ENCODE results near the gene RNMT. TPM values are rescaled to one million over a fixed set of nuclear protein-coding genes. Genes with fewer than 3 reads are reported as not detected.

Gene RNMT
- total and polyA plus RNA-seq, 4 donors: 6.1 to 30.2 (median 17.0) TPM

DNA sequence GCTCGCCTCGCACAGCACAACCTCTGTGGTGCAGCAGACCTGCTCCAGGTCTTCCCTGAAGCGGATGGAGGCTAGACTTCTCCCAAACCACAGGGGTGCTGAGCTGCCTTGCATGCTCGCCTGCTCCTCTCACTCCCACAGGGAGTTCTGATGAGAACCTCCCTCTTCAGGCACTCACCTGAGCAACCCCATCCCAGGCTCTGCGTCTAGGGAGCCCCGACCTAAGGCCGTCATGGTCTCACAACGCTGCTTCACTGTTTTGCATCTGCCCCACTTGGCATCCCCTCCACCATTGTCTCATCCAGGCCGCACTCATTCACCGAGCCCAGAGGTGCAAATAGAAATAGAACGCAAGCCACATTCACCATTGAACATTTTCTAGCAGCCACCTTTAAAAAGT is 72.9 kb downstream of the RNMT start:
- no peaks in the 10 kb centered on the region for H3K27me3 ChIP-seq (ENCODE audit: control insufficient read depth in 1 of 2, insufficient read depth in 2 of 2, low read length in 1 of 2)
- intact Hi-C loops (cut with DNase I): no loop called here

GRCh38 chr18:13800505-13801259 is 74.2 kb downstream of the RNMT start:
- intact Hi-C loops (cut with DNase I): loop anchor here in 1 of 2 donors (10.0 kb wide), 1 partner anchor 236 kb away; no protein-coding TSS in a partner anchor
- no peaks in the 10 kb centered on the region for H3K36me3 ChIP-seq (ENCODE audit: control insufficient read depth in 1 of 2, insufficient read depth in 2 of 2, low read length in 1 of 2)
- no peaks in the 10 kb centered on the region for H3K9me3 ChIP-seq (ENCODE audit: control insufficient read depth, low read length)
- H3K4me3 ChIP-seq (ENCODE audit: low read length in 2 of 2): peak overlapping the region; percentile 4 to 32
- WGBS, 2 donors: 11 to 13% methylated on average over 30 of the region's 30 CpGs
- DNase-seq (peak; percentile 76 to 87), ATAC-seq (ENCODE audit: low FRiP score) (peak; percentile 82)
- H3K27ac ChIP-seq (ENCODE audit: low read depth in 1 of 2, low read length in 2 of 2): no peak overlapping the region
- H3K4me1 ChIP-seq (ENCODE audit: control insufficient read depth in 1 of 2, insufficient read depth in 2 of 2, low read length in 2 of 2): no peaks in the 10 kb centered on the region
- no peaks in the 10 kb centered on the region for H3K27me3 ChIP-seq (ENCODE audit: control insufficient read depth in 1 of 2, insufficient read depth in 2 of 2, low read length in 1 of 2)

More for the DNA sequence above, 72.9 kb downstream of the RNMT start:
- Histone ChIP-seq H3K4me3 (ENCODE audit: low read length in 2 of 2) (no peak overlapping the region), H3K36me3 (ENCODE audit: control insufficient read depth in 1 of 2, insufficient read depth in 2 of 2, low read length in 1 of 2) (no peaks in the 10 kb centered on the region), H3K4me1 (ENCODE audit: control insufficient read depth in 1 of 2, insufficient read depth in 2 of 2, low read length in 2 of 2) (no peaks in the 10 kb centered on the region), H3K9me3 (ENCODE audit: control insufficient read depth, low read length) (no peaks in the 10 kb centered on the region), H3K27ac (ENCODE audit: low read depth in 1 of 2, low read length in 2 of 2) (no peak overlapping the region)
- DNase-seq (no peak), ATAC-seq (ENCODE audit: low FRiP score) (peak; percentile 30)
- 93 to 97% methylated on average over 11 of the region's 11 CpGs for WGBS, 2 donors

- H3K9me3 ChIP-seq (ENCODE audit: control insufficient read depth, low read length): no peaks in the 10 kb centered on the region
- no peak overlapping the region for H3K27ac ChIP-seq (ENCODE audit: low read depth in 1 of 2, low read length in 2 of 2)
- ATAC-seq (ENCODE audit: low FRiP score): no peak
- no peaks in the 10 kb centered on the region for H3K4me1 ChIP-seq (ENCODE audit: control insufficient read depth in 1 of 2, insufficient read depth in 2 of 2, low read length in 2 of 2)
- no peaks in the 10 kb centered on the region for H3K27me3 ChIP-seq (ENCODE audit: control insufficient read depth in 1 of 2, insufficient read depth in 2 of 2, low read length in 1 of 2)
- DNase-seq: no peak
- intact Hi-C loops (cut with DNase I): loop anchor here in 1 of 2 donors (10.0 kb wide), 1 partner anchor 236 kb away; no protein-coding TSS in a partner anchor
- WGBS, 2 donors: 5 to 6% methylated on average over 15 of the region's 15 CpGs
- H3K36me3 ChIP-seq (ENCODE audit: control insufficient read depth in 1 of 2, insufficient read depth in 2 of 2, low read length in 1 of 2): no peaks in the 10 kb centered on the region
- H3K4me3 ChIP-seq (ENCODE audit: low read length in 2 of 2): peak overlapping the region; percentile 4 to 32
Measured at GRCh38 chr18:13801260-13801601, 74.8 kb downstream of the RNMT start.

DNA sequence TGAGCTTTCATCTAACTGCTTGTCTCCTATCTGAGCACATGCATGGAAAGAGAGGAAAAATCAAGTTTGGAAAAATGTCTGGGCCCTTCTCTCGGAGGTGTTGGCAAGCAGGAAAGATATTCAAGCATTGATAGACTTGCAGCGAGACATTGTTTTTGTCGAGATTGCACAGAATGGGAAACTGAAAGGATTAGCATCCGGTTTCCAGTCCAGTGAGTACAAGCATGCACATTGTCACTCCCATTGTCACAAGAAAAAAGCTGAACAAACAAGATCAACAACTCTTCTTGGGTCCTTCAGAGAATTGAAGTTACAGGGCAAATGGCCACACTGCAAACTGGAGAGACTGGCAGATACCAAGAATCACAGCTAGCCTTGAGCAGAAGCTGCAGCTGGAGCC is 77.8 kb downstream of the RNMT start:
- Histone ChIP-seq H3K9me3 (ENCODE audit: control insufficient read depth, low read length) (no peaks in the 10 kb centered on the region), H3K36me3 (ENCODE audit: control insufficient read depth in 1 of 2, insufficient read depth in 2 of 2, low read length in 1 of 2) (no peaks in the 10 kb centered on the region), H3K27ac (ENCODE audit: low read depth in 1 of 2, low read length in 2 of 2) (no peak overlapping the region), H3K27me3 (ENCODE audit: control insufficient read depth in 1 of 2, insufficient read depth in 2 of 2, low read length in 1 of 2) (no peaks in the 10 kb centered on the region), H3K4me1 (ENCODE audit: control insufficient read depth in 1 of 2, insufficient read depth in 2 of 2, low read length in 2 of 2) (no peaks in the 10 kb centered on the region), H3K4me3 (ENCODE audit: low read length in 2 of 2) (no peak overlapping the region)
- intact Hi-C loops (cut with DNase I): loop anchor here in 1 of 2 donors (10.0 kb wide), 1 partner anchor 240 kb away; no protein-coding TSS in a partner anchor
- no peak for DNase-seq
- 72 to 80% methylated on average over 4 of the region's 4 CpGs for WGBS, 2 donors
- no peak for ATAC-seq (ENCODE audit: low FRiP score)

DNA sequence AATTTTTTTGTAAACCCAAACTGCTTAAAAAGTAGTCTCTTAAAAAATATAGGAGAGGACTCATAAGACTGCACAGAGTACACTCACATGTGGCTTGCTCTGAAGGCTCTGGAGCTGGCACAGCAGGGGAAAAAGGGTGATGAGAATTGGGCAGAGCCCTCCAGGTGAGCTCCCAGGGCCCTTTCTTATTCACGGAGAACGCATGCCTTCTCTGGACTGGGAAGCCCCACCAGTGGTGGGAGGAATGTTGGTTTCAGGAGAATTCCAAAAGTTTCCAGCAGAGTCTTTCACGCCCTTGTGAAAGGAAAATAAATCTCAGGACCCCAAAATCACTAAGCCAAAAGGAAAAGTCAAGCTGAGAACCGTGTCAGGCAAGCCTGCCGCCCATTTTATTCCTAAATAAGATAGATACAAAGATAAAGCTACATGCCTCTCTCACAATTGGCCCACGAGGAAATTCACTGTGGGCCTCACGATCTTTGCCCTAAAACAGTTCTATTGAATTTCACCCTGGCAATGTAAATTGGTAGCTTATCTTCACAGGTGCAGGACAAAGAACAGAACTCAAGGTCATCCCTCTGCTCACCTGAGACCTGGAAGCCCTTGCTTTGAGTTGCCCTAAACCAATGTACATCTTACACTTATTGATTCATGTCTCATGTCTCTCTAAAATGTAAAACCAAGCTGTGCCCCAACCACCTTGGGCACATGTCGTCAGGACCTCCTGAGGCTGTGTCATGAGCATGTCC is 82.0 kb downstream of the RNMT start:
- Histone ChIP-seq H3K27ac (ENCODE audit: low read depth in 1 of 2, low read length in 2 of 2) (no peak overlapping the region), H3K36me3 (ENCODE audit: control insufficient read depth in 1 of 2, insufficient read depth in 2 of 2, low read length in 1 of 2) (no peaks in the 10 kb centered on the region), H3K9me3 (ENCODE audit: control insufficient read depth, low read length) (no peaks in the 10 kb centered on the region), H3K27me3 (ENCODE audit: control insufficient read depth in 1 of 2, insufficient read depth in 2 of 2, low read length in 1 of 2) (no peaks in the 10 kb centered on the region), H3K4me3 (ENCODE audit: low read length in 2 of 2) (no peak overlapping the region), H3K4me1 (ENCODE audit: control insufficient read depth in 1 of 2, insufficient read depth in 2 of 2, low read length in 2 of 2) (no peaks in the 10 kb centered on the region)
- no peak for ATAC-seq (ENCODE audit: low FRiP score)
- no peak for DNase-seq
- intact Hi-C loops (cut with DNase I): loop anchor here in 1 of 2 donors (10.0 kb wide), 1 partner anchor 244 kb away; no protein-coding TSS in a partner anchor
- whole genome bisulfite sequencing, 2 donors: 59 to 66% methylated on average over 8 of the region's 8 CpGs

DNA sequence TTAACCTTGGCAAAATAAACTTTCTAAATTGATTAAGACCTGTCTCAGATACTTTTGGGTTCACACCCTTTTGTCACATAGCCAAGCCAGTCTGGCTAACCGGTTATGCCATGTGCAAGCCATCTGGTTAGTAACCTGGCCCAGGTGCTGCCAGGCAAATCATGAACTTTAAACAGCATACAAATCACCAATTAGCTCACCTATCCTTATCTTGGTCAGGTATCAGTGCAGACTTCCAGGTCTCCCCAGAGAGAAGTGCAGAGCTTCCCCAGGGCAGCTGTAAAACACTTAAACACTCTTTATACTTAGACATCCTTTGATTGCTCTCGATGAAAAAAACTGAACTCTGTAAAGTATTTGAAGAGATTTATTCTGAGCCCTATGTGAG is 82.6 kb downstream of the RNMT start:
- ATAC-seq (ENCODE audit: low FRiP score) (no peak), DNase-seq (no peak)
- Histone ChIP-seq H3K9me3 (ENCODE audit: control insufficient read depth, low read length) (no peaks in the 10 kb centered on the region), H3K4me3 (ENCODE audit: low read length in 2 of 2) (no peak overlapping the region), H3K36me3 (ENCODE audit: control insufficient read depth in 1 of 2, insufficient read depth in 2 of 2, low read length in 1 of 2) (no peaks in the 10 kb centered on the region), H3K4me1 (ENCODE audit: control insufficient read depth in 1 of 2, insufficient read depth in 2 of 2, low read length in 2 of 2) (no peaks in the 10 kb centered on the region), H3K27ac (ENCODE audit: low read depth in 1 of 2, low read length in 2 of 2) (no peak overlapping the region), H3K27me3 (ENCODE audit: control insufficient read depth in 1 of 2, insufficient read depth in 2 of 2, low read length in 1 of 2) (no peaks in the 10 kb centered on the region)
- WGBS, 2 donors: 83 to 90% methylated on average over 2 of the region's 2 CpGs
- intact Hi-C loops (cut with DNase I): loop anchor here in 1 of 2 donors (10.0 kb wide), 1 partner anchor 244 kb away; no protein-coding TSS in a partner anchor

DNA sequence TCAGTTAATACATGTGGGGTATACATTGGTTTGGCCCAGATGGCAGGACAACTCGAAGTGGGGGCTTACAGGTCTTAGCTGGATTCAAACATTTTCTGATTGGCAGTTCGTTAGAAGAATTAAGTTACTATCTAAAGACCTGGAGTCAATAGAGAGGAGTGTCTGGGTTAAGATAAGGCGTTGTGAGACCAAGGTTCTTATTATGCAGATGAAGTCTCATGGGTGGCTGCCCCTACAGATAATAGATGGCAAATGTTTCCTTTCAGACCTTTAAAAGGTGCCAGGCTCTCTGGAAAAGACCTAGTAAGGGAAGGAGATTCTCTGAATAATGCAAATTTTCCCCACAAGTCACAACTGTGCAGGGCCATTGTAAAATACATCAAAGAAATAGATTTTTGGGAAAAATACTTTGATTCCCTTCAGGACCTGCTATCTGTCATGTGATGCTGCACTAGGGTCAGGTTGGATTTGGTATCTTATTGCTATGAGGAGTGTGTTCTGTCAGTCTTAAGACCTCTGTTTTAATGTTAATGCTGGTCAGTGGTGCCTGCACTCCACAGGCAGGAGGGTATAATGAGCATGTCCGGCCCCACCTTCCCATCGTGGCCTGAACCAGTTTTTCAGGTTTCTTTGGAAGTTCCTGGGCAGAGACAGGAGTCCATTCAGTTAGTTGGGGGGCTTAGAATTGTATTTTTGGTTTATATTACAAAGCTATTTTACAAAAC is 83.2 kb downstream of the RNMT start:
- ATAC-seq (ENCODE audit: low FRiP score) (no peak), DNase-seq (no peak)
- H3K4me1 ChIP-seq (ENCODE audit: control insufficient read depth in 1 of 2, insufficient read depth in 2 of 2, low read length in 2 of 2): no peaks in the 10 kb centered on the region
- H3K9me3 ChIP-seq (ENCODE audit: control insufficient read depth, low read length): no peaks in the 10 kb centered on the region
- no peaks in the 10 kb centered on the region for H3K27me3 ChIP-seq (ENCODE audit: control insufficient read depth in 1 of 2, insufficient read depth in 2 of 2, low read length in 1 of 2)
- no peak overlapping the region for H3K4me3 ChIP-seq (ENCODE audit: low read length in 2 of 2)
- intact Hi-C loops (cut with DNase I): loop anchor here in 1 of 2 donors (10.0 kb wide), 1 partner anchor 245 kb away; no protein-coding TSS in a partner anchor
- H3K36me3 ChIP-seq (ENCODE audit: control insufficient read depth in 1 of 2, insufficient read depth in 2 of 2, low read length in 1 of 2): no peaks in the 10 kb centered on the region
- H3K27ac ChIP-seq (ENCODE audit: low read depth in 1 of 2, low read length in 2 of 2): no peak overlapping the region
- WGBS, 2 donors: 62 to 68% methylated on average over 5 of the region's 5 CpGs

DNA sequence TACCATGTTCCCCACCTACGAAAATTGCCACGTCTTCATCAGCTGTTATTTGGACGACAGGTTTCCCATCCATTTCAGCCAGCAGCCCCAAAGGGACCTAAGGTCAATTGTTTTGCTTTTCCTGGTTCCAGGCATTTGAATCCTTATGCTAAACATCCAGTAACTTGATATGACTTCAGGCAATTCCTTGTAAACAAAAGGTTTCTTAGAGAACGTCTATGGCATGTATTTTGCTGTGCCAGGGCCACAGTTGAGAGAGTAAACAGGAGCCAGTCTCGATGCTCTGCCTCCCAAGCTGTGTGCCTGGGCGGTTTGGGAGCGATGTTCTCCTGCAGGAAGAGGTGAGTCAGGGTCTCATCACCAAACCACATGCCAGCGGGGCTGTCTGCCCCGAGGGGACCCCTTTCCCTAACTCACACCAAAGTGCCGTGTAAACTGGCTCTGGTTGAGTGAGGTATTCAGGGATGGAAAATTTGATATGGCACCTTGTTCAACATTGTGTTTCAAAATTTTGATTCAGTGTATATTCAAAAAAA is 84.5 kb downstream of the RNMT start:
- DNase-seq (no peak), ATAC-seq (ENCODE audit: low FRiP score) (no peak)
- no peaks in the 10 kb centered on the region for H3K36me3 ChIP-seq (ENCODE audit: control insufficient read depth in 1 of 2, insufficient read depth in 2 of 2, low read length in 1 of 2)
- intact Hi-C loops (cut with DNase I): no loop called here
- no peaks in the 10 kb centered on the region for H3K9me3 ChIP-seq (ENCODE audit: control insufficient read depth, low read length)
- 56 to 58% methylated on average over 10 of the region's 10 CpGs for WGBS, 2 donors
- H3K27ac ChIP-seq (ENCODE audit: low read depth in 1 of 2, low read length in 2 of 2): no peak overlapping the region
- no peaks in the 10 kb centered on the region for H3K4me1 ChIP-seq (ENCODE audit: control insufficient read depth in 1 of 2, insufficient read depth in 2 of 2, low read length in 2 of 2)
- no peaks in the 10 kb centered on the region for H3K27me3 ChIP-seq (ENCODE audit: control insufficient read depth in 1 of 2, insufficient read depth in 2 of 2, low read length in 1 of 2)
- H3K4me3 ChIP-seq (ENCODE audit: low read length in 2 of 2): no peak overlapping the region
